HEK293 (cell line): Measurements from ENCODE around the gene IL2.

ENCODE experiments used
- CTCF ChIA-PET: fragments of 350-600 bp; formaldehyde crosslinking; extraction: SDS; loops from one replicate; lab custom pipeline; 2021; ENCODE audit warnings: antibody characterized with exemption; lab: Yijun Ruan, JAX
- POLR2A ChIA-PET: fragments of 300-600 bp; formaldehyde crosslinking; extraction: SDS; loops from one replicate; lab custom pipeline; 2020; ENCODE audit warnings: antibody characterized with exemption, inconsistent platforms; lab: Yijun Ruan, JAX
- H3K27ac ChIP-seq: fragments of 200-500 bp; sonication (Bioruptor generic); 2 replicates; pipeline ENCODE4 v1.5.1; 2014; ENCODE audit warnings: low read depth, low read length, control low read depth, inconsistent platforms; ENCODE audit errors: extremely low read depth
- H3K36me3 ChIP-seq, 2 experiments: fragments of 200-500 bp in 1 of 2; sonication (Bioruptor generic) in 1 of 2; 1 replicate in 1 of 2; 2 replicates in 1 of 2; pipeline ENCODE4 v1.5.1; 2014 to 2017; ENCODE audit warnings: inconsistent platforms in 2 of 2, low read length in 2 of 2; ENCODE audit not compliant: control insufficient read depth in 2 of 2, insufficient read depth in 1 of 2
- H3K4me1 ChIP-seq: fragments of 200-500 bp; sonication (Bioruptor generic); 2 replicates; pipeline ENCODE4 v1.5.1; 2014; ENCODE audit warnings: mild to moderate bottlenecking, low read length, inconsistent platforms; ENCODE audit not compliant: control insufficient read depth, insufficient read depth
- H3K4me3 ChIP-seq: 2 replicates; pipeline ENCODE4 v1.5.1; 2011; ENCODE audit warnings: low read depth, mild to moderate bottlenecking, control low read depth, low read length, moderate library complexity
- H3K9me3 ChIP-seq: fragments of 200-500 bp; sonication (Bioruptor generic); 2 replicates; pipeline ENCODE4 v1.5.1; 2014; ENCODE audit warnings: low read depth, low read length, inconsistent platforms; ENCODE audit not compliant: control insufficient read depth, insufficient read depth
- BCL11A ChIP-seq: fragments of 450-650 bp; formaldehyde crosslinking; IDR thresholded peaks from 2 replicates; pipeline ENCODE4 v1.5.1; 2016; ENCODE audit warnings: low read depth, missing biosample characterization, missing genetic modification characterization
- EGR2 ChIP-seq: fragments of 450-650 bp; formaldehyde crosslinking; IDR thresholded peaks from 2 replicates; pipeline ENCODE4 v1.5.1; 2016; ENCODE audit warnings: low read depth, missing biosample characterization, missing genetic modification characterization
- GFI1B ChIP-seq: fragments of 450-650 bp; formaldehyde crosslinking; IDR thresholded peaks from 2 replicates; pipeline ENCODE4 v1.5.1; 2016; ENCODE audit warnings: missing biosample characterization, missing genetic modification characterization
- GLI4 ChIP-seq: fragments of 450-650 bp; formaldehyde crosslinking; IDR thresholded peaks from 2 replicates; pipeline ENCODE4 v1.5.1; 2016; ENCODE audit warnings: missing biosample characterization, missing genetic modification characterization
- HIC1 ChIP-seq: fragments of 450-650 bp; formaldehyde crosslinking; IDR thresholded peaks from 2 replicates; pipeline ENCODE4 v1.5.1; 2016; ENCODE audit warnings: missing biosample characterization, missing genetic modification characterization
- KLF16 ChIP-seq: fragments of 450-650 bp; formaldehyde crosslinking; IDR thresholded peaks from 2 replicates; pipeline ENCODE4 v1.5.1; 2017; ENCODE audit warnings: missing biosample characterization, missing genetic modification characterization
- OVOL3 ChIP-seq: fragments of 450-650 bp; formaldehyde crosslinking; IDR thresholded peaks from 2 replicates; pipeline ENCODE4 v1.5.1; 2016; ENCODE audit warnings: missing biosample characterization, missing genetic modification characterization
- SP3 ChIP-seq: fragments of 450-650 bp; formaldehyde crosslinking; IDR thresholded peaks from 2 replicates; pipeline ENCODE4 v1.5.1; 2016; ENCODE audit warnings: missing biosample characterization, missing genetic modification characterization
- SP7 ChIP-seq: fragments of 450-650 bp; formaldehyde crosslinking; IDR thresholded peaks from 2 replicates; pipeline ENCODE4 v1.5.1; 2016; ENCODE audit warnings: missing biosample characterization, missing genetic modification characterization
- TSHZ1 ChIP-seq: fragments of 450-650 bp; formaldehyde crosslinking; IDR thresholded peaks from 2 replicates; pipeline ENCODE4 v1.5.1; 2016; ENCODE audit warnings: missing biosample characterization, missing genetic modification characterization, borderline replicate concordance
- ZBTB20 ChIP-seq: fragments of 450-650 bp; formaldehyde crosslinking; IDR thresholded peaks from 2 replicates; pipeline ENCODE4 v1.5.1; 2016; ENCODE audit warnings: missing biosample characterization, missing genetic modification characterization
- ZNF133 ChIP-seq: fragments of 450-650 bp; formaldehyde crosslinking; IDR thresholded peaks from 2 replicates; pipeline ENCODE4 v1.5.1; 2016; ENCODE audit warnings: missing biosample characterization, missing genetic modification characterization
- ZNF202 ChIP-seq: fragments of 450-650 bp; formaldehyde crosslinking; IDR thresholded peaks from 2 replicates; pipeline ENCODE4 v1.5.1; 2016; ENCODE audit warnings: missing biosample characterization, missing genetic modification characterization, borderline replicate concordance
- ZNF23 ChIP-seq: fragments of 450-650 bp; formaldehyde crosslinking; IDR thresholded peaks from 2 replicates; pipeline ENCODE4 v1.5.1; 2016; ENCODE audit warnings: missing biosample characterization, missing genetic modification characterization, borderline replicate concordance
- ZNF248 ChIP-seq: fragments of 450-650 bp; formaldehyde crosslinking; IDR thresholded peaks from 2 replicates; pipeline ENCODE4 v1.5.1; 2017; ENCODE audit warnings: missing biosample characterization, missing genetic modification characterization
- ZNF311 ChIP-seq: fragments of 450-650 bp; formaldehyde crosslinking; IDR thresholded peaks from 2 replicates; pipeline ENCODE4 v1.5.1; 2017; ENCODE audit warnings: missing biosample characterization, missing genetic modification characterization, borderline replicate concordance
- ZNF324 ChIP-seq: fragments of 450-650 bp; formaldehyde crosslinking; IDR thresholded peaks from 2 replicates; pipeline ENCODE4 v1.5.1; 2016; ENCODE audit warnings: missing biosample characterization, missing genetic modification characterization
- ZNF449 ChIP-seq: fragments of 450-650 bp; formaldehyde crosslinking; IDR thresholded peaks from 2 replicates; pipeline ENCODE4 v1.5.1; 2017; ENCODE audit warnings: missing biosample characterization, mild to moderate bottlenecking, missing genetic modification characterization, moderate library complexity
- ZNF560 ChIP-seq: fragments of 450-650 bp; formaldehyde crosslinking; IDR thresholded peaks from 2 replicates; pipeline ENCODE4 v1.5.1; 2017; ENCODE audit warnings: missing biosample characterization, missing genetic modification characterization, borderline replicate concordance
- ZNF596 ChIP-seq: fragments of 450-650 bp; IDR thresholded peaks from 2 replicates; pipeline ENCODE4 v1.5.0; 2018; ENCODE audit warnings: missing biosample characterization, mild to moderate bottlenecking, missing genetic modification characterization, moderate library complexity
- ZNF664 ChIP-seq: fragments of 450-650 bp; formaldehyde crosslinking; IDR thresholded peaks from 2 replicates; pipeline ENCODE4 v1.5.1; 2016; ENCODE audit warnings: missing biosample characterization, missing genetic modification characterization
- ZNF768 ChIP-seq: fragments of 450-650 bp; formaldehyde crosslinking; IDR thresholded peaks from 2 replicates; pipeline ENCODE4 v1.5.1; 2018; ENCODE audit warnings: missing biosample characterization, mild to moderate bottlenecking, missing genetic modification characterization
- ZNF837 ChIP-seq: fragments of 450-650 bp; formaldehyde crosslinking; IDR thresholded peaks from 2 replicates; pipeline ENCODE4 v1.5.1; 2016; ENCODE audit warnings: missing biosample characterization, missing genetic modification characterization

Gene IL2

GRCh38 chr4:122483481-122483880, 27.0 kb upstream of the IL2 start:
- no peaks in the 10 kb centered on the region for H3K4me1 ChIP-seq
- no peaks in the 10 kb centered on the region for H3K9me3 ChIP-seq
- CTCF ChIA-PET: no interaction called here
- no peak overlapping the region for H3K4me3 ChIP-seq
- H3K27ac ChIP-seq: no peak overlapping the region
- H3K36me3 ChIP-seq: no peaks in the 10 kb centered on the region
- no peak for TF ChIP-seq ZNF202
- no peak for TF ChIP-seq ZNF248
- TF ChIP-seq BCL11A: no peak
- no peak for TF ChIP-seq ZNF560 (tag by site-specific recombination)
- no peak for TF ChIP-seq ZNF596 (tag by site-specific recombination)
- no peak for TF ChIP-seq GLI4 (tag by site-specific recombination)
- TF ChIP-seq HIC1: no peak
- no peak for TF ChIP-seq ZNF324 (tag by site-specific recombination)
- TF ChIP-seq SP3: no peak
- no peak for TF ChIP-seq ZNF449 (tag by site-specific recombination)
- TF ChIP-seq TSHZ1: no peak
- no peak for TF ChIP-seq ZNF133
- POLR2A ChIA-PET: no interaction called here

- Histone ChIP-seq H3K9me3 (no peaks in the 10 kb centered on the region), H3K36me3 (no peaks in the 10 kb centered on the region), H3K4me3 (no peak overlapping the region), H3K27ac (no peak overlapping the region), H3K4me1 (no peaks in the 10 kb centered on the region)
- POLR2A ChIA-PET: no interaction called here
- CTCF ChIA-PET: interaction anchor here (0.6 kb wide), 1 partner anchor 96 kb away, joined by 3 read pairs; no protein-coding TSS in a partner anchor
- TF ChIP-seq OVOL3 (tag by site-specific recombination) (no peak), ZNF596 (tag by site-specific recombination) (no peak), ZNF311 (tag by site-specific recombination) (no peak), GFI1B (tag by site-specific recombination) (no peak), ZNF768 (no peak), ZBTB20 (tag by site-specific recombination) (no peak), EGR2 (tag by site-specific recombination) (no peak), SP3 (no peak), ZNF23 (no peak), ZNF837 (no peak), SP7 (tag by site-specific recombination) (no peak), KLF16 (tag by site-specific recombination) (no peak), ZNF664 (tag by site-specific recombination) (no peak)
Observed at GRCh38 chr4:122481766-122482405, 25.4 kb upstream of the IL2 start.
